GM19238 (cell line): ENCODE measurements around the gene TMEM108.

Experiments used
- DNase-seq: peaks from one replicate; pipeline ENCODE4 v3.0.0; 2011; ENCODE audit warnings: low spot score; ENCODE audit not compliant: insufficient read length

TMEM108 gene

GRCh38 chr3:133227813-133228212, 189.6 kb downstream of the TMEM108 start:
- no peak for DNase-seq

GRCh38 chr3:133230195-133230594, 192.0 kb downstream of the TMEM108 start:
- no peak for DNase-seq

- no peak for DNase-seq
Observed at GRCh38 chr3:133236901-133237300, 198.7 kb downstream of the TMEM108 start.

- DNase-seq, result no peak
Observed at GRCh38 chr3:133237380-133237779, 199.2 kb downstream of the TMEM108 start.

GRCh38 chr3:133238015-133238414, 199.8 kb downstream of the TMEM108 start:
- DNase-seq, result no peak

- no peak for DNase-seq
Observed at GRCh38 chr3:133246119-133246518, 207.9 kb downstream of the TMEM108 start.

- no peak for DNase-seq
Observed at GRCh38 chr3:133246773-133247172, 208.6 kb downstream of the TMEM108 start.

GRCh38 chr3:133248389-133248788, 210.2 kb downstream of the TMEM108 start:
- no peak for DNase-seq

- DNase-seq, result no peak
Observed at GRCh38 chr3:133249490-133249889, 211.3 kb downstream of the TMEM108 start.

- no peak for DNase-seq
Observed at GRCh38 chr3:133254151-133254550, 216.0 kb downstream of the TMEM108 start.

- no peak for DNase-seq
Observed at GRCh38 chr3:133254716-133255115, 216.5 kb downstream of the TMEM108 start.

GRCh38 chr3:133256787-133257483, 218.7 kb downstream of the TMEM108 start:
- peak; percentile 12 for DNase-seq

- DNase-seq, result no peak
Observed at GRCh38 chr3:133258358-133258757, 220.2 kb downstream of the TMEM108 start.

GRCh38 chr3:133259767-133260166, 221.6 kb downstream of the TMEM108 start:
- no peak for DNase-seq

GRCh38 chr3:133262333-133262732, 224.1 kb downstream of the TMEM108 start:
- no peak for DNase-seq

- no peak for DNase-seq
Observed at GRCh38 chr3:133264920-133265319, 226.7 kb downstream of the TMEM108 start.

GRCh38 chr3:133268726-133269134, 230.5 kb downstream of the TMEM108 start:
- no peak for DNase-seq

GRCh38 chr3:133269393-133269792, 231.2 kb downstream of the TMEM108 start:
- DNase-seq, result no peak

- DNase-seq, result no peak
Observed at GRCh38 chr3:133270631-133271030, 232.4 kb downstream of the TMEM108 start.

- no peak for DNase-seq
Observed at GRCh38 chr3:133271042-133271441, 232.9 kb downstream of the TMEM108 start.

GRCh38 chr3:133271539-133271938, 233.3 kb downstream of the TMEM108 start:
- DNase-seq, result no peak

GRCh38 chr3:133273346-133273745, 235.2 kb downstream of the TMEM108 start:
- no peak for DNase-seq

- DNase-seq, result no peak
Observed at GRCh38 chr3:133274477-133274876, 236.3 kb downstream of the TMEM108 start.

GRCh38 chr3:133276594-133276993, 238.4 kb downstream of the TMEM108 start:
- DNase-seq, result no peak
